HEK293T (cell line): ENCODE measurements around the gene SYT2.
"Not testable (repeated sequence)": the region's sequence is repeated elsewhere in the genome, so short reads cannot be mapped to it uniquely, and the experiment has no call there.

Experiments used
- SP1 ChIP-seq: fragments of 450-650 bp; IDR thresholded peaks from 2 replicates; pipeline ENCODE4 v1.6.1; 2017
- SUZ12 ChIP-seq: fragments of 450-650 bp; IDR thresholded peaks from 2 replicates; pipeline ENCODE4 v1.6.1; 2016; ENCODE audit warnings: mild to moderate bottlenecking

DNA sequence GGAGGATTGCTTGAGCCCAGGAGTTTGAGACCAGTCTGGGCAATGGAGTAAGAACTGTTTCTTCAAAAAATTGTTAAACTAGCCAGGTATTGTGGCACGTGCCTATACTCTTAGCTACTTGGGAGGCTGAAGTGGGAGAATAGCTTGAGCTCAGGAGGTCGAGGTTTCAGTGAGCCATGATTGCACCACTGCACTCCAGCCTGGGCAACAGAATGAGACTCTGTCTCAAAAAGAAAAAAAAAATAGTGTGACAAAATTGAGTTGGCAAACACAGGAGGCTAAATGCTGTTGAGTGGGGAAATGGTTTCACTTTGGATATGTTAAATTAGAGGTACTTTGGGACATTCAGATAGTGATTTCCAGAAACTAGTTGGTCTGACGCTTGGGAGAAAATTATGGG lies 163.9 kb downstream of the SYT2 start:
- not testable (repeated sequence) for TF ChIP-seq SUZ12, SP1
